B cell (primary cell): ENCODE results near the gene IGSF3. TPM values are rescaled to one million over a fixed set of nuclear protein-coding genes. Genes with fewer than 3 reads are reported as not detected.

ENCODE experiments used
- ATAC-seq: fragments of 200-7000 bp; cut with Tn5 transposase; one replicate; pipeline ENCODE4 v1.10.0; 2021; ENCODE audit warnings: low read depth, mild to moderate bottlenecking, moderate number of reproducible peaks, moderate library complexity
- CTCF ChIA-PET: fragments of 350-600 bp; sonication (Branson Sonifier 250); formaldehyde crosslinking; loops from one replicate; lab custom pipeline; 2021; ENCODE audit warnings: antibody characterized with exemption, inconsistent platforms; lab: Charles Lee
- POLR2A ChIA-PET: fragments of 350-600 bp; sonication (Branson Sonifier 250); formaldehyde crosslinking; loops from one replicate; lab custom pipeline; 2021; ENCODE audit warnings: antibody characterized with exemption; lab: Charles Lee
- DNase-seq: peaks from one replicate; pipeline ENCODE4 v3.0.0; 2013
- H2AFZ ChIP-seq: 2 replicates; pipeline ENCODE4 v1.6.1; 2012; ENCODE audit warnings: mild to moderate bottlenecking, low read depth, low read length; ENCODE audit not compliant: insufficient read depth, poor library complexity, severe bottlenecking
- H3K27ac ChIP-seq, 2 donors: 1 replicate in 1 of 2; 2 replicates in 1 of 2; pipeline ENCODE4 v1.5.1; 2012 to 2013; ENCODE audit warnings: low read length in 2 of 2, mild to moderate bottlenecking in 2 of 2, moderate library complexity in 1 of 2
- H3K27me3 ChIP-seq, 4 experiments: fragments of 200-600 bp in 1 of 4; sonication (generic) in 1 of 4; replicated peaks in 1 of 4; 1 replicate in 2 of 4; 2 replicates in 2 of 4; pipeline versions ENCODE4 v1.6.1 to v1.7.0; 2013 to 2016; ENCODE audit warnings: low read length in 3 of 4, mild to moderate bottlenecking in 2 of 4, mixed read lengths in 1 of 4, moderate library complexity in 1 of 4; ENCODE audit not compliant: insufficient read depth in 4 of 4, control insufficient read depth in 3 of 4; ENCODE audit errors: control extremely low read depth in 1 of 4
- H3K36me3 ChIP-seq, 2 experiments: replicated peaks in 1 of 2; 1 replicate in 1 of 2; 2 replicates in 1 of 2; pipeline versions ENCODE4 v1.6.1 to v1.7.1; 2013; ENCODE audit warnings: low read length in 1 of 2; ENCODE audit not compliant: insufficient read depth in 2 of 2, control insufficient read depth in 1 of 2; ENCODE audit errors: control extremely low read depth in 1 of 2, extremely low read depth in 1 of 2
- H3K4me1 ChIP-seq, 2 donors: fragments of 200-600 bp in 1 of 2; sonication (generic) in 1 of 2; 1 replicate in 1 of 2; 2 replicates in 1 of 2; pipeline versions ENCODE4 v1.5.1 to v1.6.1; 2013 to 2017; ENCODE audit warnings: low read length in 2 of 2; ENCODE audit not compliant: control insufficient read depth in 2 of 2, insufficient read depth in 2 of 2
- H3K4me2 ChIP-seq: replicated peaks from 2 replicates; pipeline ENCODE3; 2012; ENCODE audit warnings: mild to moderate bottlenecking, low read depth, low read length; ENCODE audit not compliant: poor library complexity, severe bottlenecking
- H3K4me3 ChIP-seq, 5 experiments: fragments of 200-600 bp in 1 of 5; sonication (generic) in 1 of 5; 1 replicate in 3 of 5; 2 replicates in 2 of 5; pipeline versions ENCODE4 v1.5.1 to v1.7.0; 2011 to 2016; ENCODE audit warnings: low read length in 4 of 5, mild to moderate bottlenecking in 4 of 5, low read depth in 2 of 5, control low read depth in 1 of 5, moderate library complexity in 1 of 5; ENCODE audit not compliant: insufficient read depth in 1 of 5; ENCODE audit errors: control extremely low read depth in 1 of 5, extremely low read depth in 1 of 5
- H3K79me2 ChIP-seq: fragments of 200-600 bp; sonication (generic); one replicate; pipeline ENCODE4 v1.6.0; 2016; ENCODE audit warnings: low read length; ENCODE audit not compliant: control insufficient read depth, insufficient read depth
- H3K9ac ChIP-seq: fragments of 200-600 bp; sonication (generic); 2 replicates; pipeline ENCODE4 v1.6.1; 2017; ENCODE audit warnings: mild to moderate bottlenecking, low read length, moderate library complexity
- H3K9me3 ChIP-seq, 3 donors: one replicate each; pipeline versions ENCODE4 v1.6.1 to v1.7.1; 2013; ENCODE audit warnings: low read length in 2 of 3; ENCODE audit not compliant: control insufficient read depth in 2 of 3, insufficient read depth in 1 of 3; ENCODE audit errors: control extremely low read depth in 1 of 3
- H4K20me1 ChIP-seq: 2 replicates; pipeline ENCODE4 v1.6.0; 2012; ENCODE audit warnings: mild to moderate bottlenecking, low read length; ENCODE audit not compliant: insufficient read depth, control insufficient read depth, poor library complexity, severe bottlenecking
- H3K27ac Mint-ChIP-seq: one replicate; pipeline ENCODE4 v1.8.0; 2021; ENCODE audit warnings: mixed read lengths
- H3K27me3 Mint-ChIP-seq: one replicate; pipeline ENCODE4 v1.8.0; 2021; ENCODE audit warnings: mixed read lengths
- H3K4me1 Mint-ChIP-seq: one replicate; pipeline ENCODE4 v1.8.0; 2021; ENCODE audit warnings: mixed read lengths
- H3K4me3 Mint-ChIP-seq: one replicate; pipeline ENCODE4 v1.8.0; 2021; ENCODE audit warnings: mixed read lengths
- H3K9me3 Mint-ChIP-seq: one replicate; pipeline ENCODE4 v1.8.0; 2022; ENCODE audit warnings: mixed read lengths; ENCODE audit not compliant: insufficient read depth
- EZH2 ChIP-seq: IDR thresholded peaks from 2 replicates; pipeline ENCODE4 v1.6.1; 2012; ENCODE audit warnings: borderline replicate concordance, low read depth, mild to moderate bottlenecking, moderate library complexity, low read length; ENCODE audit not compliant: insufficient read depth, poor library complexity, severe bottlenecking
- WGBS: methylation state at CpG from one replicate; pipeline ENCODE4 v1.1.5; 2013; ENCODE audit warnings: missing lambda C conversion rate; ENCODE audit not compliant: insufficient coverage; 5-methylcytosine and 5-hydroxymethylcytosine counted together
- intact Hi-C: fragments of 100-400 bp; cut with micrococcal nuclease; formaldehyde crosslinking; loops from one replicate; pipeline ENCODE4 v1.10.0; 2022
- polyA plus RNA-seq: library from polyadenylated mRNA; depleted of rRNA; stranded (reverse); fragments of >200 nt; gene quantifications from 2 replicates; pipeline ENCODE4 v1.2.3, GENCODE V29; 2012
- total RNA-seq, 2 donors: library from RNA; stranded (reverse); fragments of 120-200 nt in 1 of 2; gene quantifications; 1 replicate in 1 of 2; 2 replicates in 1 of 2; pipeline versions ENCODE4 v1.2.3 to v1.2.4, GENCODE V29; 2013 to 2022
- TF ChIP-seq, protein P1 (sequence below): fragments of 200-600 bp; IDR thresholded peaks from one replicate; pipeline ENCODE4 v1.8.0; 2022; ENCODE audit warnings: antibody characterized with exemption, mild to moderate bottlenecking

The IGSF3 gene
- total and polyA plus RNA-seq, 2 donors (not counting 1 experiment from before 2014, with no cell fraction given), result 0.49 TPM; not detected in 1

- ChIA-PET POLR2A (no interaction called here), CTCF (interaction anchor here (2.0 to 2.1 kb wide), 2 partner anchors 92 to 527 kb away, joined by 6 to 8 read pairs; no protein-coding TSS in a partner anchor)
- Mint-ChIP-seq H3K9me3 (no peaks in the 10 kb centered on the region), H3K4me3 (peak overlapping the region; percentile 89), H3K27me3 (peaks cover 57% of the 10 kb centered on the region), H3K27ac (no peak overlapping the region), H3K4me1 (peaks cover 16% of the 10 kb centered on the region)
- peaks cover 0 to 40% (median 22%) of the 10 kb centered on the region in 4 experiments for H3K27me3 ChIP-seq
- H3K36me3 ChIP-seq, result no peaks in the 10 kb centered on the region
- 6% methylated on average over 22 of the region's 28 CpGs for WGBS
- peak overlapping the region; percentile 71 for H2AFZ ChIP-seq
- DNase-seq (peak; percentile 28), ATAC-seq (no peak)
- no peak overlapping the region for H3K27ac ChIP-seq
- intact Hi-C loops, result no loop called here
- H3K9ac ChIP-seq, result peak overlapping the region; percentile 65
- peak overlapping the region; percentile 28 to 71 (median 50) for H3K4me3 ChIP-seq
- peak overlapping the region; percentile 95 for H3K4me2 ChIP-seq
- TF ChIP-seq EZH2, result no peak
- TF ChIP-seq, protein P1, sequence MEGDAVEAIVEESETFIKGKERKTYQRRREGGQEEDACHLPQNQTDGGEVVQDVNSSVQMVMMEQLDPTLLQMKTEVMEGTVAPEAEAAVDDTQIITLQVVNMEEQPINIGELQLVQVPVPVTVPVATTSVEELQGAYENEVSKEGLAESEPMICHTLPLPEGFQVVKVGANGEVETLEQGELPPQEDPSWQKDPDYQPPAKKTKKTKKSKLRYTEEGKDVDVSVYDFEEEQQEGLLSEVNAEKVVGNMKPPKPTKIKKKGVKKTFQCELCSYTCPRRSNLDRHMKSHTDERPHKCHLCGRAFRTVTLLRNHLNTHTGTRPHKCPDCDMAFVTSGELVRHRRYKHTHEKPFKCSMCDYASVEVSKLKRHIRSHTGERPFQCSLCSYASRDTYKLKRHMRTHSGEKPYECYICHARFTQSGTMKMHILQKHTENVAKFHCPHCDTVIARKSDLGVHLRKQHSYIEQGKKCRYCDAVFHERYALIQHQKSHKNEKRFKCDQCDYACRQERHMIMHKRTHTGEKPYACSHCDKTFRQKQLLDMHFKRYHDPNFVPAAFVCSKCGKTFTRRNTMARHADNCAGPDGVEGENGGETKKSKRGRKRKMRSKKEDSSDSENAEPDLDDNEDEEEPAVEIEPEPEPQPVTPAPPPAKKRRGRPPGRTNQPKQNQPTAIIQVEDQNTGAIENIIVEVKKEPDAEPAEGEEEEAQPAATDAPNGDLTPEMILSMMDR, result no peak
- H3K9me3 ChIP-seq, result no peaks in the 10 kb centered on the region
- no peaks in the 10 kb centered on the region for H3K79me2 ChIP-seq
- no peaks in the 10 kb centered on the region for H4K20me1 ChIP-seq
- H3K4me1 ChIP-seq, result peaks cover 9 to 16% of the 10 kb centered on the region in 2 donors
Observed at GRCh38 chr1:116666187-116667077, 1.1 kb downstream of the IGSF3 start.

GRCh38 chr1:116664978-116665371, 2.6 kb downstream of the IGSF3 start:
- peaks cover 0 to 40% (median 22%) of the 10 kb centered on the region in 4 experiments for H3K27me3 ChIP-seq
- H3K27ac Mint-ChIP-seq, result no peak overlapping the region
- ChIA-PET POLR2A (no interaction called here), CTCF (no interaction called here)
- H3K9me3 ChIP-seq, result no peaks in the 10 kb centered on the region
- H3K4me3 ChIP-seq, result no peak overlapping the region
- H3K27ac ChIP-seq, result no peak overlapping the region
- H3K4me1 Mint-ChIP-seq, result peaks cover 16% of the 10 kb centered on the region
- 100% methylated on average over 1 of the region's 4 CpGs for WGBS
- TF ChIP-seq, protein P1, result no peak
- no peak for TF ChIP-seq EZH2
- H3K79me2 ChIP-seq, result no peaks in the 10 kb centered on the region
- peaks cover 50% of the 10 kb centered on the region for H3K27me3 Mint-ChIP-seq
- intact Hi-C loops, result no loop called here
- ATAC-seq (no peak), DNase-seq (no peak)
- H2AFZ ChIP-seq, result no peak overlapping the region
- no peak overlapping the region for H3K4me3 Mint-ChIP-seq
- H3K4me2 ChIP-seq, result no peak overlapping the region
- peaks cover 9 to 16% of the 10 kb centered on the region in 2 donors for H3K4me1 ChIP-seq
- no peak overlapping the region for H3K9ac ChIP-seq
- H4K20me1 ChIP-seq, result no peaks in the 10 kb centered on the region
- no peaks in the 10 kb centered on the region for H3K36me3 ChIP-seq
- H3K9me3 Mint-ChIP-seq, result no peaks in the 10 kb centered on the region
